HG03159 (cell line): ENCODE results near the gene TMIGD2.
"Not testable (repeated sequence)": the region's sequence is repeated elsewhere in the genome, so short reads cannot be mapped to it uniquely, and the experiment has no call there.

Experiments used
- ATAC-seq: cut with Tn5 transposase; IDR thresholded peaks from one replicate; pipeline ENCODE4 v1.9.1; 2021; ENCODE audit warnings: mild to moderate bottlenecking, moderate library complexity; ENCODE audit not compliant: unreplicated experiment

The TMIGD2 gene

DNA sequence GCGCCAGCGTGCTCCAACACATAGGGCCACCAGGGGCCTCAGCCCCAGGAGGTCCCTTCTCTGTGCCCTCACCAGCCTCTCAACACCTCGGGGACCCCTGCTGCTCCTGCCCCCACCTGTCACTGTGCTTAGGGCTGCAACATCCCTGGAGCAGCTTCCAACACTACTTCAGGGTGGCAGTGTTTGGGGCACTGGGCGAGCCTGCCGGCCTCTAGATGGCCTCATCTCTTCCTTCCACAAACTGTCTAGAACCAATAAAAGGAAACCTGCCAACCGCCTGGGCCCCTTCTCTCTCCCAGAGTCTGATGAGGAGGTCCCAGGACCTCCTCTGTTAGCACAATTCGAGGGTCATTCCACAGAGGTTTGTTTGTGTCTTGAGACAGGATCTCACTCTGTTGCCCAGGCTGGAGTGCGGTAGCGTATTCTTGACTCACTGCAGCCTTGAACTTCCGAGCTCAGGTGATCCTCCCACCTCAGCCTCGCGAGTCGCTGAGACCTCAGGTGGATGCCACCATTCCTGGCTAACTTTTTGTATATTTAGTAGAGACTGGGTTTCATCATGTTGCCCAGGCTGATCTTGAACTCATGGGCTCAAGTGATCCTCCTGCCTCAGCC is 33.3 kb downstream of the TMIGD2 start:
- ATAC-seq: no peak

- ATAC-seq: no peak
Measured at GRCh38 chr19:4267901-4268815, 34.0 kb downstream of the TMIGD2 start.

DNA sequence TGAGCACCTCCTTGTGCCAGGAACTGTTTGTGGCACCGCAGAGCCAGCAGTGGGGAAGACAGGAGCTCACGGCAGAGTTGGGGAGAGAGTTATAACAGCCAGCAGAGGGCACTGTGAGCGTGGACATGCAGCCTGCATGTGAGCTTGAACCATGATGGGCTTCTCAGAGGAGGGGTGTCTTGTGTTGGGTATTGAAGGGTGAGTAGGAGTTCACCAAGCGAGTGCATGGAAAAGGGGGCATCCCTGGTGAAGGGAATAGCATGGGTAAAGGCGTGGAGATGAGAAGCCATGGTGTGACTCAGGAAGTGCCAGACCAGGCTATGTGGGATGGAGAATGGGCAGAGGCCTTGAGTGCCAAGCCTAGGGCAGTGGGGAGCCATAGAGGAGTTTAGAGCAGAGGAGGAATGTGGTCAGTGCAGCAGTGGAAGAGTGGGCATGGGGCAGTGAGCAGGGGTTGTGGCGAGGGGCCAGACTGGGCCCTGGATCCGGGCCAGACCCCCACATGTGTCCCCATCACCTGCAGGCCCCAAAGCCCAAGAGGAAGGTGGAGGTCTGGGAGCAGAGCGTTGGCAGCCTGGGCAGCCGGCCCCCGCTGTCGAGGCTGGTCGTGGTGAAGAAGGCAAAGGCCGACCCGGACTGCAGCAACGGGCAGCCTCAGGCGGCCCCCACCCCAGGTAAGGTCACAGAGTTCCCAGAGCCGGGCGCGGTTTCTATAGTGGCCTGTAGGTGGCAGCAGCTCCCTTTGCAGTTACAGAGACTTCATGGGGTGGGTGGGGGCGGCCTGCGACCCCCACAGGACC is 34.9 kb downstream of the TMIGD2 start:
- no peak for ATAC-seq

GRCh38 chr19:4266253-4267000 is 35.8 kb downstream of the TMIGD2 start:
- no peak for ATAC-seq

GRCh38 chr19:4264812-4265211 is 37.4 kb downstream of the TMIGD2 start:
- ATAC-seq: no peak

- no peak for ATAC-seq
Measured at GRCh38 chr19:4260613-4261191, 41.5 kb downstream of the TMIGD2 start.

GRCh38 chr19:4258181-4258580 is 44.0 kb downstream of the TMIGD2 start:
- no peak for ATAC-seq

DNA sequence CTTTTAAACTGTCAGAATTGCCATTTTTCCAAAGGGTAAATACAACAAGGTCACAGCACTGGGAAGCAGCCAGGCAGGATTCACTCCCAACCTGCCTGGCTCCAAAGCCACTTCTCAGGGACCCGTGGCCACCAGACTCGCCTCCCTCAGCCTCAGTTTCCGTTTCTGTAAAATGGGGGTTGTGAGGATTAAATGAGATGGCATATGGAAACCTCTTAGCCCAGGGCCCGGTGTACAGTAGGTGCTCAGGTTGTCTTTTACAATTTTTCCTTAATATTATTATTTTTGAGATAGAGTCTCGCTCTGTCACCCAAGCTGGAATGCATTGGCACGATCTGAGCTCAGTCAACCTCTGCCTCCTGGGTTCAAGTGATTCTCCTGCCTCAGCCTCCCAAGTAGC is 45.2 kb downstream of the TMIGD2 start:
- ATAC-seq: no peak

- ATAC-seq: no peak
Measured at GRCh38 chr19:4256563-4256962, 45.6 kb downstream of the TMIGD2 start.

DNA sequence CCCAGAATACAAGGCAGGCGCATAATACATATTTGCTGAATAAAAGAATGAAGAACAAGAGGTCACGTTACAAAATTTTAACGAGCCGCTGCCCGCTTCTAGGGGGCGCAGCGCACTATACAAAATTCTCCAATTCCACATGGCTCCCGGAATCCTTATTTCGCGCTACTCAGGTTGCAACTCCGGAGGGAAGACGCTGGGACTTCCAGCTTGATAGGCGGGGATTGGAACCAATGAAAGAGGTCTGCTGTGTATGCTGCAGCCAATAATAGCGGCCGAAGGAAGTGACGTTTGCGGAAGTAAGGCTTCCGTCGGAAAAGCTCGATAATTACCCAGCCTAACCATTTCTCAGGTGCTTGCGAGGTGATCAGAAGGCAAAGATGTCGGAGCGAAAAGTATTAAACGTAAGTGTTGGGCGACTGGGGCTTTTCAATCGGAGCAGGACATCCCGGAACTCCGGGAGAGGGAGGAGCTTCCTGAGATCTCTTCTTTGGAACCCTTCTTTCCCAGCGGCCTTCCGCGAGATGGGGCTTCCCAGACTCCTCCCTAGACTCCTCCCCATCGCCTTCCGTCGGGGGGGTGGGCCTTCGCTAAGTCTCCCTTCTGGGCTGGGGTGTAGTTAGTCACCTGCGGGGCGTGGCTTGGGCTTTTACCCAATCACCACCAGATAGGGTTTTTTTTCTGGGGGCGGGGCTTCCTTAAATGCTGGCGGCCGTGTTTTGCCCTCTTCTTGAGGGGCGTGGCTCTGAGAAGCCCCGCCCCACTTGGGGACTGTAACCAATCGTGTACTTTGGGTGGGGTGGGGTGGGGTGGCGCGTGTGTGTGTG is 55.2 kb downstream of the TMIGD2 start, which contains the start of gene YJU2:
Gene YJU2, plus strand, starts transcription at position 314 of the 827 bp plus-strand sequence. Its CDS starts 67 bp downstream, at position 381.
- ATAC-seq: peak; percentile 84

- not testable (repeated sequence) for ATAC-seq
Measured at GRCh38 chr19:4245938-4246337, 56.3 kb downstream of the TMIGD2 start.
